HCT116 (cell line): ENCODE measurements around the gene HOXD11.

ENCODE experiments used
- CTCF ChIP-seq, 3 experiments: fragments of 200-600 bp in 1 of 3; sonication (generic) in 1 of 3; IDR thresholded peaks in 2 of 3; conservative IDR thresholded peaks in 1 of 3; 2 replicates each; pipeline ENCODE4 v1.5.1; 2012 to 2017; ENCODE audit warnings: low read depth in 2 of 3, low read length in 2 of 3, antibody characterized with exemption in 1 of 3, borderline replicate concordance in 1 of 3, control low read depth in 1 of 3, mild to moderate bottlenecking in 1 of 3, mixed read lengths in 1 of 3, mixed run types in 1 of 3, moderate library complexity in 1 of 3; ENCODE audit not compliant: insufficient read depth in 1 of 3
- EZH2 ChIP-seq: fragments of 200-600 bp; sonication (generic); IDR thresholded peaks from 2 replicates; pipeline ENCODE4 v1.6.1; 2017; ENCODE audit warnings: antibody characterized with exemption, mixed run types
- EZH2phosphoT487 ChIP-seq: fragments of 200-600 bp; IDR thresholded peaks from 2 replicates; pipeline ENCODE4 v1.6.1; 2018; ENCODE audit warnings: antibody characterized with exemption, borderline replicate concordance
- POLR2A ChIP-seq: IDR thresholded peaks from 2 replicates; pipeline ENCODE4 v1.7.0; 2011; ENCODE audit warnings: borderline replicate concordance; ENCODE audit not compliant: insufficient read depth, insufficient read length; ENCODE audit errors: extremely low read depth
- POLR2AphosphoS5 ChIP-seq: IDR thresholded peaks from 2 replicates; pipeline ENCODE4 v1.6.1; 2011; ENCODE audit warnings: mild to moderate bottlenecking, low read depth, low read length, moderate library complexity

- TF ChIP-seq EZH2 (no peak), CTCF (IDR thresholded peaks at IDR 0.05 in 2 of 3, conservative IDR thresholded peaks at IDR 0.05 in 1 of 3; ENCODE audit: borderline replicate concordance in 1 of 3, insufficient read depth in 1 of 3, low read depth in 2 of 3, low read length in 2 of 3) (no peak), POLR2A (no peak), EZH2phosphoT487 (no peak), POLR2AphosphoS5 (no peak)
Observed at GRCh38 chr2:176102309-176102866, 4.7 kb upstream of the HOXD11 start.
